Measurements from ENCODE around the gene FOXN1. TPM values are rescaled to one million over a fixed set of nuclear protein-coding genes. Genes with fewer than 3 reads are reported as not detected.

The FOXN1 gene
- total and polyA plus RNA-seq, 10 donors, result not detected

GRCh38 chr17:28582513-28582912 lies 76.4 kb downstream of the FOXN1 start:
- DNase-seq, result no peak
- no peak overlapping the region for H3K4me3 ChIP-seq
- 88 to 100% (median 97%) methylated on average over 2 of the region's 2 CpGs for WGBS, 5 donors
- H3K27ac ChIP-seq, result no peak overlapping the region
- no peaks in the 10 kb centered on the region for H3K9me3 ChIP-seq
- H3K4me1 ChIP-seq, result peaks cover 0 to 4% (median 2%) of the 10 kb centered on the region in 6 donors
- H3K27me3 ChIP-seq (replicated peaks in 1 of 7), result no peaks in the 10 kb centered on the region
- intact Hi-C loops (cut with DNase I; ENCODE audit: low total_unique reads), result no loop called here
- peaks cover 0 to 90% (median 22%) of the 10 kb centered on the region in 6 donors for H3K36me3 ChIP-seq
- TF ChIP-seq POLR2A (IDR thresholded peaks at IDR 0.05), result no peak
- TF ChIP-seq CTCF (IDR thresholded peaks at IDR 0.05 in 8 of 11, conservative IDR thresholded peaks at IDR 0.05 in 3 of 11), result no peak
- TF ChIP-seq POLR2AphosphoS5 (IDR thresholded peaks at IDR 0.05), result no peak

DNA sequence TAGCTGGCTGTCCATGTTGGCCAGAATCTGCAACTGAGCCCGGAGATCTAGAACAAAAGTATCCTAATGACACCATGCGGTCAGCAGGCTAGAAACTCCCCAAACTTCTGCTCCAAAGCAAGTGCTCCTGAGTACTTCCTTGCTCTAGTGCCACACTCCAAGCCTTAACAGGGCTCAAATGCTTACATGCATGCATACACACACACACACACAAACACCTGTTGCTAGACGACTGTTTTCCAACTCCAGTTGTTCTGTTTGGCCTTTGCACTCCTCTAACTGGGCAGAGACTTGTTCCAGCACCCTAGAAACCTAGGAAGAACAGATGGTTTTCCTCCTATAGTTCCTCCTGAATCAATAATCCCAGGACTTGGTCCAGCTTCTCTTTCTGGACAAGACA lies 78.3 kb downstream of the FOXN1 start:
- no peak for DNase-seq
- no peaks in the 10 kb centered on the region for H3K27me3 ChIP-seq (replicated peaks in 1 of 7)
- H3K9me3 ChIP-seq, result no peaks in the 10 kb centered on the region
- intact Hi-C loops (cut with DNase I; ENCODE audit: low total_unique reads), result no loop called here
- peaks cover 0 to 89% (median 22%) of the 10 kb centered on the region in 6 donors for H3K36me3 ChIP-seq
- no peak for TF ChIP-seq POLR2AphosphoS5 (IDR thresholded peaks at IDR 0.05)
- no peak for TF ChIP-seq POLR2A (IDR thresholded peaks at IDR 0.05)
- TF ChIP-seq CTCF (IDR thresholded peaks at IDR 0.05 in 8 of 11, conservative IDR thresholded peaks at IDR 0.05 in 3 of 11), result no peak
- H3K4me3 ChIP-seq, result no peak overlapping the region
- H3K4me1 ChIP-seq, result peaks cover 0 to 10% (median 0%) of the 10 kb centered on the region in 6 donors
- 83 to 97% (median 95%) methylated on average over 3 of the region's 3 CpGs for WGBS, 5 donors
- no peak overlapping the region for H3K27ac ChIP-seq

GRCh38 chr17:28585851-28586250 lies 79.7 kb downstream of the FOXN1 start:
- no peaks in the 10 kb centered on the region for H3K9me3 ChIP-seq
- DNase-seq, result no peak
- no peak overlapping the region for H3K27ac ChIP-seq
- intact Hi-C loops (cut with DNase I; ENCODE audit: low total_unique reads), result no loop called here
- 64 to 84% (median 74%) methylated on average over 3 of the region's 3 CpGs for WGBS, 5 donors
- no peak overlapping the region for H3K4me3 ChIP-seq
- H3K4me1 ChIP-seq, result peaks cover 0 to 10% (median 0%) of the 10 kb centered on the region in 6 donors
- TF ChIP-seq CTCF (IDR thresholded peaks at IDR 0.05 in 8 of 11, conservative IDR thresholded peaks at IDR 0.05 in 3 of 11), result no peak
- TF ChIP-seq POLR2AphosphoS5 (IDR thresholded peaks at IDR 0.05), result no peak
- no peak for TF ChIP-seq POLR2A (IDR thresholded peaks at IDR 0.05)
- H3K36me3 ChIP-seq, result peaks cover 0 to 93% (median 22%) of the 10 kb centered on the region in 6 donors
- H3K27me3 ChIP-seq (replicated peaks in 1 of 7), result no peaks in the 10 kb centered on the region

Other genes with a start within 250 kb of the FOXN1 start
- gene TMEM97, start 187.1 kb upstream of the FOXN1 start, total RNA-seq, result 1 to 10 TPM; 3.1 to 7.3 (median 5.8) TPM
- 1 to 10 TPM; 1.5 to 3.2 (median 2.0) TPM for gene TMEM97, start 187.1 kb upstream of the FOXN1 start, polyA plus RNA-seq
- gene IFT20, start 170.9 kb upstream of the FOXN1 start, total RNA-seq, result 10 to 100 TPM; 28.4 to 52.2 (median 31.1) TPM
- gene IFT20, start 170.9 kb upstream of the FOXN1 start, polyA plus RNA-seq, result 10 to 100 TPM; 46.8 to 52.8 (median 52.1) TPM
- gene TNFAIP1, start 170.6 kb upstream of the FOXN1 start, total RNA-seq, result 100 to 1,000 TPM in 4 of 7 donors, 10 to 100 TPM in 3; 83.8 to 154 (median 108) TPM
- 10 to 100 TPM; 15.2 to 34.2 (median 16.3) TPM for gene TNFAIP1, start 170.6 kb upstream of the FOXN1 start, polyA plus RNA-seq
- gene POLDIP2, start 148.8 kb upstream of the FOXN1 start, total RNA-seq, result 10 to 100 TPM; 45.6 to 62.6 (median 49.0) TPM
- gene POLDIP2, start 148.8 kb upstream of the FOXN1 start, polyA plus RNA-seq, result 10 to 100 TPM; 27.8 to 47.1 (median 38.7) TPM
- not detected for gene SEBOX, start 141.1 kb upstream of the FOXN1 start, total RNA-seq
- not detected for gene SEBOX, start 141.1 kb upstream of the FOXN1 start, polyA plus RNA-seq
- gene VTN, start 136.0 kb upstream of the FOXN1 start, total RNA-seq, result 1 to 10 TPM in 4 of 7 donors, under 1 TPM in 3; 0.84 to 4.0 (median 1.7) TPM
- gene VTN, start 136.0 kb upstream of the FOXN1 start, polyA plus RNA-seq, result 1 to 10 TPM; 1.2 to 1.8 (median 1.4) TPM
- gene SARM1, start 134.7 kb upstream of the FOXN1 start, total RNA-seq, result 10 to 100 TPM; 25.9 to 48.7 (median 39.9) TPM
- gene SARM1, start 134.7 kb upstream of the FOXN1 start, polyA plus RNA-seq, result 10 to 100 TPM in 1 of 3 donors, 1 to 10 TPM in 2; 4.7 to 17.1 (median 6.3) TPM
- gene SLC46A1, start 100.1 kb upstream of the FOXN1 start, total RNA-seq, result 10 to 100 TPM; 18.9 to 28.9 (median 24.6) TPM
- gene SLC46A1, start 100.1 kb upstream of the FOXN1 start, polyA plus RNA-seq, result 1 to 10 TPM; 2.1 to 4.8 (median 2.3) TPM
- not detected for gene SLC13A2, start 32.7 kb upstream of the FOXN1 start, total RNA-seq
- gene SLC13A2, start 32.7 kb upstream of the FOXN1 start, polyA plus RNA-seq, result under 1 TPM in 1 of 3 donors, not detected in 2; 0.03 TPM
- gene UNC119, start 46.3 kb downstream of the FOXN1 start, total RNA-seq, result 10 to 100 TPM; 41.5 to 76.0 (median 65.7) TPM
- 10 to 100 TPM; 52.9 to 68.6 (median 59.1) TPM for gene UNC119, start 46.3 kb downstream of the FOXN1 start, polyA plus RNA-seq
- gene PIGS, start 65.2 kb downstream of the FOXN1 start, total RNA-seq, result 10 to 100 TPM; 43.7 to 77.6 (median 56.4) TPM
- 10 to 100 TPM; 13.3 to 21.4 (median 17.6) TPM for gene PIGS, start 65.2 kb downstream of the FOXN1 start, polyA plus RNA-seq
- 10 to 100 TPM; 18.1 to 64.4 (median 40.3) TPM for gene ALDOC, start 70.5 kb downstream of the FOXN1 start, total RNA-seq
- 10 to 100 TPM; 16.9 to 24.8 (median 19.1) TPM for gene ALDOC, start 70.5 kb downstream of the FOXN1 start, polyA plus RNA-seq
- 10 to 100 TPM in 5 of 7 donors, 1 to 10 TPM in 2; 6.2 to 19.7 (median 14.3) TPM for gene SPAG5, start 92.7 kb downstream of the FOXN1 start, total RNA-seq
- 10 to 100 TPM in 2 of 3 donors, 1 to 10 TPM in 1; 9.6 to 18.0 (median 14.9) TPM for gene SPAG5, start 92.7 kb downstream of the FOXN1 start, polyA plus RNA-seq
- 10 to 100 TPM; 11.6 to 30.9 (median 19.3) TPM for gene RSKR, start 107.8 kb downstream of the FOXN1 start, total RNA-seq
- 1 to 10 TPM; 2.1 to 4.5 (median 2.8) TPM for gene RSKR, start 107.8 kb downstream of the FOXN1 start, polyA plus RNA-seq
- 100 to 1,000 TPM; 143 to 193 (median 149) TPM for gene BLTP2, start 138.8 kb downstream of the FOXN1 start, total RNA-seq
- 10 to 100 TPM; 11.8 to 25.2 (median 14.6) TPM for gene BLTP2, start 138.8 kb downstream of the FOXN1 start, polyA plus RNA-seq
- gene SDF2, start 155.6 kb downstream of the FOXN1 start, total RNA-seq, result 10 to 100 TPM; 43.1 to 54.5 (median 48.7) TPM
- 10 to 100 TPM; 28.7 to 38.3 (median 35.2) TPM for gene SDF2, start 155.6 kb downstream of the FOXN1 start, polyA plus RNA-seq
- 10 to 100 TPM; 68.5 to 91.2 (median 78.7) TPM for gene SUPT6H, start 155.9 kb downstream of the FOXN1 start, total RNA-seq
- 10 to 100 TPM; 11.6 to 29.7 (median 24.0) TPM for gene SUPT6H, start 155.9 kb downstream of the FOXN1 start, polyA plus RNA-seq
- gene PROCA1, start 205.5 kb downstream of the FOXN1 start, total RNA-seq, result 1 to 10 TPM; 4.3 to 8.5 (median 6.6) TPM
- 10 to 100 TPM in 2 of 3 donors, 1 to 10 TPM in 1; 6.0 to 14.5 (median 12.8) TPM for gene PROCA1, start 205.5 kb downstream of the FOXN1 start, polyA plus RNA-seq
- 100 to 1,000 TPM in 1 of 7 donors, 10 to 100 TPM in 6; 31.4 to 111 (median 49.4) TPM for gene RAB34, start 211.5 kb downstream of the FOXN1 start, total RNA-seq
- gene RAB34, start 211.5 kb downstream of the FOXN1 start, polyA plus RNA-seq, result 10 to 100 TPM; 45.6 to 59.5 (median 56.6) TPM
- 1,000 to 10,000 TPM in 4 of 7 donors, 100 to 1,000 TPM in 3; 571 to 2,010 (median 1,472) TPM for gene RPL23A, start 213.6 kb downstream of the FOXN1 start, total RNA-seq
- 1,000 to 10,000 TPM; 2,562 to 3,144 (median 3,044) TPM for gene RPL23A, start 213.6 kb downstream of the FOXN1 start, polyA plus RNA-seq
- 1 to 10 TPM in 5 of 7 donors, under 1 TPM in 1, not detected in 1; 0.97 to 2.6 (median 2.0) TPM for gene TLCD1, start 219.9 kb downstream of the FOXN1 start, total RNA-seq
- gene TLCD1, start 219.9 kb downstream of the FOXN1 start, polyA plus RNA-seq, result 1 to 10 TPM; 2.3 to 3.5 (median 2.4) TPM
- 10 to 100 TPM in 6 of 7 donors, 1 to 10 TPM in 1; 8.9 to 17.6 (median 12.8) TPM for gene NEK8, start 222.4 kb downstream of the FOXN1 start, total RNA-seq
- 10 to 100 TPM in 1 of 3 donors, 1 to 10 TPM in 2; 7.3 to 14.3 (median 7.7) TPM for gene NEK8, start 222.4 kb downstream of the FOXN1 start, polyA plus RNA-seq
- 10 to 100 TPM; 19.8 to 75.5 (median 32.7) TPM for gene TRAF4, start 237.7 kb downstream of the FOXN1 start, total RNA-seq
- gene TRAF4, start 237.7 kb downstream of the FOXN1 start, polyA plus RNA-seq, result 10 to 100 TPM; 24.8 to 38.1 (median 35.6) TPM